K562 treated with DMSO at 1 percent for 24 hours (cell line): ENCODE measurements around the gene KRTAP10-1. TPM values are rescaled to one million over a fixed set of nuclear protein-coding genes. Genes with fewer than 3 reads are reported as not detected.

Experiments used
- total RNA-seq: library from RNA; unstranded; fragments of 300-600 nt; gene quantifications from 2 replicates; pipeline ENCODE4 v1.2.3, GENCODE V29; 2022; ENCODE audit warnings: low read depth; ENCODE audit not compliant: insufficient read depth

KRTAP10-1 gene
- not detected in 2 replicates for total RNA-seq

GRCh38 chr21:44539991-44540666 lies at the start of gene KRTAP10-1:
Gene KRTAP10-1 (minus strand): TSS chr21:44540195. CDS start chr21:44540150, 45 bp downstream.

GRCh38 chr21:44580231-44580821 lies 40.3 kb upstream of the KRTAP10-1 start, which contains the start of gene KRTAP10-5:
Gene KRTAP10-5 (minus strand): TSS chr21:44580604. CDS start chr21:44580578, 26 bp downstream.

GRCh38 chr21:44573630-44574456 lies 33.8 kb upstream of the KRTAP10-1 start, which contains the start of gene KRTAP10-4:
Gene KRTAP10-4 (plus strand): TSS chr21:44573729. CDS start chr21:44573759, 30 bp downstream.

GRCh38 chr21:44558695-44559094 lies 18.7 kb upstream of the KRTAP10-1 start, which contains the start of gene KRTAP10-3:
Gene KRTAP10-3 (minus strand): TSS chr21:44558795. CDS start chr21:44558715, 80 bp downstream.

DNA sequence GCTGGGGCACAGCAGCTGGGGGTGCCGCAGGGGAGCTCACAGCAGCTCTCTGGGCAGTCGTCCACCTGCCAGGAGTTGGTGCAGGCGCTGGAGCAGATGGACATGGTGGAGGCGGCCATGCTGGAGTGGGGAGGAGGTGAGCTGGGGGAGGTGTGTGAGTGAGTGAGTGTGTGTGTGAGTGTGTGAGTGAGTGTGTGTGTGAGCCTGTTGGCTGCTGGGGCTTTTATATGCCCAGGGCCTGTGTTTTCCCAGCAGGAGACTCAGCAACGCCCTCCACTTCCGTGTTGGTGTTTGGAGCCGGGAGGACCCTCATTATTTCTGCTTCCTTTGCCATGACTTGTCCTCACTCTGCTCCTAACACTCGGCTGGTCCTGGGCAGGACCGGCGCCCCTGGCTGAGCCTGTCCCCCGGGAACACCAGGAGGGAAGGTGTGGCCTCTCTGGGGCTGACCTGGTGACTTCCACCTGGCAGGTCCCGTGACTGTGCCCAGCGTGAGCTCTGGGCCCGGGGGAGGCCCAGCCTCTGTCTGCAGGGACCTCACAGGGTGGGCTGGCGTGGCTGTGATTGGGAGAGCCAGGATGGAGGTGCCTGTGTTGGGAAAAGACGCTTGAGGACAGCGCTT lies 11.5 kb upstream of the KRTAP10-1 start, which contains the start of gene KRTAP10-2:
TSS of gene KRTAP10-2 (minus strand) at position 166 of the 622 bp plus-strand sequence. CDS start at position 119, 47 bp downstream.

Other genes with a start within 250 kb of the KRTAP10-1 start
- 175 and 200 TPM in 2 replicates for gene PFKL, start 240.1 kb downstream of the KRTAP10-1 start, total RNA-seq
- gene CFAP410, start 200.8 kb downstream of the KRTAP10-1 start, total RNA-seq: 19.1 and 28.2 TPM in 2 replicates
- 3.2 and 4.5 TPM in 2 replicates for gene TRPM2, start 186.6 kb downstream of the KRTAP10-1 start, total RNA-seq
- 0.13 and 0.21 TPM in 2 replicates for gene LRRC3, start 84.7 kb downstream of the KRTAP10-1 start, total RNA-seq
- gene KRTAP10-2, start 11.3 kb upstream of the KRTAP10-1 start, total RNA-seq: not detected in 2 replicates
- not detected in 2 replicates for gene KRTAP10-3, start 18.6 kb upstream of the KRTAP10-1 start, total RNA-seq
- not detected in 2 replicates for gene KRTAP10-4, start 33.5 kb upstream of the KRTAP10-1 start, total RNA-seq
- gene KRTAP10-5, start 40.4 kb upstream of the KRTAP10-1 start, total RNA-seq: not detected in 2 replicates
- not detected in 2 replicates for gene KRTAP10-6, start 52.3 kb upstream of the KRTAP10-1 start, total RNA-seq
- gene KRTAP10-7, start 60.4 kb upstream of the KRTAP10-1 start, total RNA-seq: not detected in 2 replicates
- not detected in 2 replicates for gene KRTAP10-8, start 71.9 kb upstream of the KRTAP10-1 start, total RNA-seq
- gene KRTAP10-9, start 86.9 kb upstream of the KRTAP10-1 start, total RNA-seq: not detected in 2 replicates
- not detected in 2 replicates for gene KRTAP10-10, start 97.2 kb upstream of the KRTAP10-1 start, total RNA-seq
- not detected in 2 replicates for gene KRTAP10-11, start 106.2 kb upstream of the KRTAP10-1 start, total RNA-seq
- gene KRTAP12-4, start 114.5 kb upstream of the KRTAP10-1 start, total RNA-seq: not detected in 2 replicates
- gene KRTAP12-3, start 117.7 kb upstream of the KRTAP10-1 start, total RNA-seq: not detected in 2 replicates
- not detected in 2 replicates for gene KRTAP12-2, start 126.7 kb upstream of the KRTAP10-1 start, total RNA-seq
- not detected in 2 replicates for gene KRTAP12-1, start 142.0 kb upstream of the KRTAP10-1 start, total RNA-seq
- not detected in 2 replicates for gene KRTAP10-12, start 157.0 kb upstream of the KRTAP10-1 start, total RNA-seq
- 0.08 TPM in 1 of 2 replicates, not detected in the other for gene TSPEAR, start 171.4 kb upstream of the KRTAP10-1 start, total RNA-seq